ENCODE results near the gene FBXW7.

FBXW7 gene

GRCh38 chr4:152424977-152425376 is 110.9 kb downstream of the FBXW7 start:
- DNase-seq = no peak

- no peak for DNase-seq
Observed at GRCh38 chr4:152424396-152424795, 111.5 kb downstream of the FBXW7 start.

DNA sequence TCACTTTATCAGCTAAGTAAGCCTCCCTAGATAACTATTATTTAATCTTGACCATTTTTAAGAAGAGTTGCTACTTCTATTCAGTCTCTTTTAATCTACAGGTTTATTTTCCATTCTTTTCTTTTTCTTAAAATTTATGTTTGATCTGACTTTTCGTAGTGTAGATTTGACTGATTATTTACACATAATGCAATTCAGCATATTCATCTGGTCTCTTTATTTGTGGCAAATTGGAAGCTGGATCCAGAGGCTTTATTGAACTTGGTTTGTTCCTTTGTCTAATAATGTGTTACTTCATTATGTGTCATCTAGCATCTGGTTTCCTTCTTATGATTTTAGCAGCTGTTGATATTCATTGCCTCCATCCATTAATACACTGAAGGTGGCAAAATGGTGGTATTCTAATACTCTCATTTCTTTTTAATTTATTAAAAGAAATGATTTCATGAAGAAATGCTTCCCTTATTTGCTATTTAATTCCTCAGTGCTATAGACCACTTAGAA is 113.0 kb downstream of the FBXW7 start:
- no peak for DNase-seq

DNA sequence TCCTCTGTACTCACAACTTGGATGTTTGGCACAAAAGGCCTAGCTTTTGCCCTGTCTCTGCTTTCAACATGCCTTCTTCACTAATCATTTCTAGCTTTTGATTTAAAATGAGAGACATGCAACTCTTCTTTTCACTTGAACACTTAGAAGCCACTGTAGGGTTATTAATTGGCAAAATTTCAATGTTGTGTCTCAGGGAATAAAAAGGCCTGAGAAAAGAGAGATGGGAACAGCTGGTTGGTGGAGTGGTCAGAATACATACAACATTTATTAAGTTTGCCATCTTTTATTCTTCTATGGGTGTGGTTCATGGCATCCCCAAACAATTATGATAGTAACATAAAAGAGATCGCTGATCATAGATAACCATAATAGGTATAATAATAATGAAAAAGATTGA is 114.3 kb downstream of the FBXW7 start:
- no peak for DNase-seq

GRCh38 chr4:152419809-152420208 is 116.1 kb downstream of the FBXW7 start:
- DNase-seq = no peak

DNA sequence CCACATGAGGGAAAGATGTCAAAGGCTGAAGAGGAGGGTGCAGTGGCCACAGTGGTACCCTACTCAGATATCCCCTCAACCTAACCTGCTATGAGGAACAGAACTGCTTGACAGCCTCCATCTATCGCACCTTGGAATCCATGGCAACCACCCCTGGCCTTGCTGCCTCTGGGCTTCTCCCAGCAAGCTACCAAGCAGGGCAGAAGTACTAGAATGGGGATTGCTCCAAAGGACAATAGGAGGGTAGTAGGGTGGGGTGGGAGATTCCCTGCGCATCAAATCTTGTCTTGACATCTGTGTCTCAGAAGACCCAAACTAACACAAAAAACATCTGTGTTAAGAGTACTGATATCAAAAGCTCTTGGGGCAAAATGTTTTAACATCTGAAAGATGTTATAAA is 118.2 kb downstream of the FBXW7 start:
- DNase-seq = no peak

DNA sequence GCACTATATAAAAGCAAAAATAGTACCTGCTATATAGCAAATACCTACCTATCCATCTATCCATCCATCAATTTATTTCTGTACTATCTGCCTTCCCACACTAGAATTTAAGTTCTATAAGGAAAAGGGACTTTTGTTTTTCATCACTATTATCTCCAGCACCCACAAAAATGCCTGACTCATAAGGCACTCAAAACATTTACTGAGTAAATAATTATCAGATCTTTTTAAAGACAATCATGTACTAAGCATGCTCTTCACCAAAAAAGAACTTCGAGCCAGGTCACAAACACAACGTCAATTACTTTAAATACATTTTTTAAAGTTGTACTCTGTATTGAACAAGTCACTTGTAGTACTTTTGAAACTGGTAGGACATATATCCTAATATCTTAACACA is 119.9 kb downstream of the FBXW7 start:
- DNase-seq = peak; percentile 36

- DNase-seq = peak; percentile 28
Observed at GRCh38 chr4:152408514-152409327, 127.2 kb downstream of the FBXW7 start.

GRCh38 chr4:152401424-152401823 is 134.5 kb downstream of the FBXW7 start:
- no peak for DNase-seq

GRCh38 chr4:152399246-152399645 is 136.6 kb downstream of the FBXW7 start:
- no peak for DNase-seq

DNA sequence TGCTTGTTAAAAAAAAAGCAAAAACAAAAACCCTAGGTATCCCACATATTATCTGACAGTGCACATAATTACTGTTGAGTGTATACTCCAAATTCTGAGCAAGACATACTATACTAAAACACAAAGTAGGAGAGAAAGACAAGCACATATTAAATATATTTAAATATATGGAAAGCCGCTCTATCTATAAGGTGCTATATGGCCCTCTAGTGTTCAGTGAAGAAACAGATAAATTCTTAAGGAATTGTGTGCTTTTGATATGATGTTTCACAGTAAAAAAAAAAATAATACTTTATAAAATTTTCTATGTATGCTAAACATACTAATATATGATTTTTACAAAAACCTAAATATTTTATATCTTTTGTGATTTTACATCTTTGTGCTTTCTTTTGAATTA is 137.8 kb downstream of the FBXW7 start:
- DNase-seq = peak; percentile 6

DNA sequence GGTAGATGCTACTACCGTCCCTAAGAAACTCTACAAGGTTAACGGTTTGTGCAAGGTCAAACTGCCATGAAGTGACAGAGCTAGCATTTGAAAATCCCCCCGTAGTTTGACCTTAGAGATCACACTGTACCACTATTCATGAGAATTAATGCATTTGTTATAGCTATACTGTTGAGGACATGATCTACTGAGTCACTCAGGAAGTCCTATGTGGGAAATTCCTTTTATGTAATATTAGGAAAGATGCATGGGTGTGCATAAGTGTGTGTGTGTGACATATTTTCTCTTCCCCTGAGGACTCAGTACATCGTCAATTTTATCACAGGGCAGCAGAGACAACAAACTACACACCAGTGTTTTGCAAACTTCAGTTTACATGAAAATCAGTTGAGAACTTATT is 141.1 kb downstream of the FBXW7 start:
- DNase-seq = no peak

DNA sequence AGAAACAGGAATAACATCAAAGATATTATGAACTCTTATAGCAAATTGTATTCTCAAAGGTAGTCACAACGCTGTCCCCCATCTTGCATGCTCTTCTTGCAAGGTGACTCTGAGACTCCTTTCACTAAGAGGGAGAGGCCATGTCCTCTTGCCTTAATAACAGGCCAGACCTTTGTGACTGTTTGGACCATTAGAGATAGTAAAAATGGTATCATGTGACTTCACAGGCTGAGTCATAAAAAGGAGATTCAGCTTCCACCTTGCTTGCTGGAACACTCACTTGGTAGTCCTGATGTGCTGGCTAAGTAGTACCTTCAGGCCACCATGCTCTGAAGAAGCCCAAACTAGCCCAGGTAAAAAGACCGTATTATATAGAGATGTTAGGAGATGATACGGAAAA is 143.8 kb downstream of the FBXW7 start:
- DNase-seq = no peak

- no peak for DNase-seq
Observed at GRCh38 chr4:152390216-152390615, 145.7 kb downstream of the FBXW7 start.

DNA sequence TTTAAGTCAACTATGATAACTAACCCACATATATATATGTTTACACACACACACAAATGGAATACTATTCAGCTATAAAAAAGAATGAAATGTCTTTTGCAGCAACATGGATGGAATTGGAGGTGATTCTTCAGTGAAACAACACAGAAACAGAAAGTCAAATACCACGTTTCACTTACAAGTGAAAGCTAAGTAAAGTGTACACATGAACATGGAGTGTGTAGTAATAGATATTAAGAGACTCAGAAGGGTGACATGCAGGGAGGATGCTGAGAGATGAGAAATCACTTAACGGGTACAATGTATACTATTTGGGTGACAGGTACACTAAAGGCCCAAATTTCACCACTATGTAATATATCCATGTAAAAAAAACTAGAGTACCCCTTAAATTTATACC is 146.5 kb downstream of the FBXW7 start:
- no peak for DNase-seq

- peak; percentile 4 for DNase-seq
Observed at GRCh38 chr4:152385551-152385950, 150.3 kb downstream of the FBXW7 start.

GRCh38 chr4:152382057-152382785 is 153.7 kb downstream of the FBXW7 start:
- no peak for DNase-seq

GRCh38 chr4:152380919-152381318 is 155.0 kb downstream of the FBXW7 start:
- no peak for DNase-seq

DNA sequence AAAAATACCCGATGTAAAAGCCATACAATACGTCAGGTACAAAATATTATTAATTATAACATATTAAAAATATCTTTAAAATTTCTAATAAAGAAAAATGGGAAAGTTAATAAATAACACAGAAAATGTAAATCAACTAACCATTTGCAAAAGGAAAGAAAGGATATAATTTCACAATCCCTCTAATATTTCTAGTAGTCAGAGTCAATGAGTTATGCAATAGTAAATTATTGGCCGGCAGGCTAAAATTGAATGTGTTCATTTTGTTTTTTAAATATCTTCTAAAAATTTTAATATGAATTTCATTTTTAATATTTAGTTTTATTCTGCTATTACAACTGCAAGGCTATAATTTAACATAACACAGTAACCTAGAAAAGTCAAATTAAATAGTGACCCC is 155.7 kb downstream of the FBXW7 start:
- no peak for DNase-seq

- DNase-seq = peak; percentile 37
Observed at GRCh38 chr4:152374606-152375285, 161.1 kb downstream of the FBXW7 start.

GRCh38 chr4:152374153-152374552 is 161.7 kb downstream of the FBXW7 start:
- DNase-seq = no peak

DNA sequence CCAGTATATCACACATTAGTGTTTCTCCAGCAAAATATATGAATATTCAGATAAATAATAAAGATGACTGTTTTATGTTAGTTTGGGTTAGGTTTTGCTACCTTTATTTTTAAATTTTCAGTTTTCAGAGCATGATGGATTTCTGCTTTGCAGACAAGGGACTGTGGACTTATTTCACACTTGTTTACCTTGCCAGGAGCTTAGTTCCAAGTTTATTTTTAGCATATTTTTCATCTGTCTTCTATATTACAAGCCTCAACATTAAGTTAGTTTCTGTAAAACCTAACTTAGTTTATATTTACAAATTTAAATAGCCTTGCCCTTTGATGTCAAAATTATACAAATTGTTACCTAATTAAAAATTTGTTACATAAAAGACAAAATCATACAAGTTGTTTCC is 163.4 kb downstream of the FBXW7 start:
- DNase-seq = no peak

GRCh38 chr4:152369902-152370295 is 166.0 kb downstream of the FBXW7 start:
- DNase-seq = no peak
